Fibroblast of the aortic adventitia (primary cell): ENCODE measurements around the gene RTN1. TPM values are rescaled to one million over a fixed set of nuclear protein-coding genes. Genes with fewer than 3 reads are reported as not detected.

ENCODE experiments used
- DNase-seq: peaks from one replicate; pipeline ENCODE4 v3.0.0-alpha.2; 2010; ENCODE audit warnings: low read depth
- H3K4me3 ChIP-seq: 2 replicates; pipeline ENCODE4 v1.5.1; 2011; ENCODE audit warnings: low read depth, mild to moderate bottlenecking, control low read depth, low read length, moderate library complexity
- total RNA-seq: library from RNA; depleted of rRNA; stranded (reverse); fragments of >200 nt; gene quantifications from 2 replicates; pipeline ENCODE4 v1.2.3, GENCODE V29; 2012; ENCODE audit warnings: low replicate concordance
- TF ChIP-seq, protein P1 (sequence below): IDR thresholded peaks from 2 replicates; pipeline ENCODE4 v1.5.1; 2011; ENCODE audit warnings: mild to moderate bottlenecking, low read length, control low read depth, inconsistent platforms; ENCODE audit not compliant: insufficient read depth

The RTN1 gene
- total RNA-seq, 1 donor, result 0.27 TPM

DNA sequence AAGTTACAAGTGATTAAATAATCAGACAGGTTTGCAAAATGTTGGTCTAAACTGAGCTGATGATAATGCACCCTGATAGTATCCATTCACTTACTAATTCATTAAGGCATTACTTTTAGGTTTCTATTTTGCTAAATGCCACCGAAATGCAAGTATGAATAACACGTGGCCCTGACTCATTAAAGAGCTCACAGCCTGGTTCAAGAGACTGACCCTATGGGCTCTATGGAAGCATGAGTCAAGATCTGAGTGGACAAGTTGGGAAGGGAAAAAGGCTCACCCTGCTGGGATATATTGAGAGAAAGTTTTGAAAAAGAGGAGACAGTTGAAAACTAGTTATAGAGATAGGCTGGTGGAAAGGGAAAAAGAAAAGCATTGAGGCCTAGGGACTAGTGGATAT, 34.6 kb upstream of the RTN1 start:
- DNase-seq, result peak; percentile 11
- TF ChIP-seq, protein P1, sequence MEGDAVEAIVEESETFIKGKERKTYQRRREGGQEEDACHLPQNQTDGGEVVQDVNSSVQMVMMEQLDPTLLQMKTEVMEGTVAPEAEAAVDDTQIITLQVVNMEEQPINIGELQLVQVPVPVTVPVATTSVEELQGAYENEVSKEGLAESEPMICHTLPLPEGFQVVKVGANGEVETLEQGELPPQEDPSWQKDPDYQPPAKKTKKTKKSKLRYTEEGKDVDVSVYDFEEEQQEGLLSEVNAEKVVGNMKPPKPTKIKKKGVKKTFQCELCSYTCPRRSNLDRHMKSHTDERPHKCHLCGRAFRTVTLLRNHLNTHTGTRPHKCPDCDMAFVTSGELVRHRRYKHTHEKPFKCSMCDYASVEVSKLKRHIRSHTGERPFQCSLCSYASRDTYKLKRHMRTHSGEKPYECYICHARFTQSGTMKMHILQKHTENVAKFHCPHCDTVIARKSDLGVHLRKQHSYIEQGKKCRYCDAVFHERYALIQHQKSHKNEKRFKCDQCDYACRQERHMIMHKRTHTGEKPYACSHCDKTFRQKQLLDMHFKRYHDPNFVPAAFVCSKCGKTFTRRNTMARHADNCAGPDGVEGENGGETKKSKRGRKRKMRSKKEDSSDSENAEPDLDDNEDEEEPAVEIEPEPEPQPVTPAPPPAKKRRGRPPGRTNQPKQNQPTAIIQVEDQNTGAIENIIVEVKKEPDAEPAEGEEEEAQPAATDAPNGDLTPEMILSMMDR, result no peak
- no peak overlapping the region for H3K4me3 ChIP-seq

DNA sequence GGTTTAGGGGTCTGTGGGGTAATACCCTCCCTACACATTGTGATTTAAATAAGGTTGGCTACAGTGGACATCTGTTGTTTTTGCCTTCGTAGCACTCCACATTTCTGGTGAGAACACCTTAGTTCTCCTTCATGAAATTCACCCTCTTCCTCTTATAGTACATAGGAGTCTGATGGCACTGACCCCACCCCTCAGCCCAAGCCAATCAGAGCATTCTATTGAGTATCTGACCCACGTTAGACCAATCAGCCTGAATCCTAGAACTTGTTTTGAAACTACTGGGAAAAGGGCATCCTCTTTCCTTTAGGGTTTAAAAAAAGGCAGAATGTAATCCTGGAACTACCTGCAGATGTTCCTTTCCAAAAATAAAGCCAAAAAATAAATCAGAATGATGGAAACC, 33.6 kb upstream of the RTN1 start:
- no peak overlapping the region for H3K4me3 ChIP-seq
- no peak for DNase-seq
- TF ChIP-seq, protein P1, result no peak

DNA sequence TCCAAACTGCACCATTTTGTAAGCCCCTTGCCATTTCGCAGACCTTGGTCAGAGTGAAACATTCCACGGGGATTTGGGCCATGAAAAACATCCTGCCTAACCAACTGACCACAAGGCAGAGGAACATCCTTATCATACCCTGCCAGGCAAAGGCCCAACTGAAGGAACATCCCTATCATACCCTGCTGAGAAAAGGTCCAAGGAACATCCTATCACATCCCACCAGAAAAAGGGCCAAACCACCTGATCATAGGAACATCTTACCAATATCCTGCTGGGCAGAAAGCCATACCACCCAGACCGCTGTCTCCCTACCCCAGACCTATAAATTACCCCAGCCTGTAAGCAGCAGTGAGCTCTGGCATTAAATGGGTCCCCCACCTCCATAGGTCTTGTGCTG, 30.0 kb upstream of the RTN1 start:
- no peak for DNase-seq
- no peak overlapping the region for H3K4me3 ChIP-seq
- TF ChIP-seq, protein P1, result no peak

DNA sequence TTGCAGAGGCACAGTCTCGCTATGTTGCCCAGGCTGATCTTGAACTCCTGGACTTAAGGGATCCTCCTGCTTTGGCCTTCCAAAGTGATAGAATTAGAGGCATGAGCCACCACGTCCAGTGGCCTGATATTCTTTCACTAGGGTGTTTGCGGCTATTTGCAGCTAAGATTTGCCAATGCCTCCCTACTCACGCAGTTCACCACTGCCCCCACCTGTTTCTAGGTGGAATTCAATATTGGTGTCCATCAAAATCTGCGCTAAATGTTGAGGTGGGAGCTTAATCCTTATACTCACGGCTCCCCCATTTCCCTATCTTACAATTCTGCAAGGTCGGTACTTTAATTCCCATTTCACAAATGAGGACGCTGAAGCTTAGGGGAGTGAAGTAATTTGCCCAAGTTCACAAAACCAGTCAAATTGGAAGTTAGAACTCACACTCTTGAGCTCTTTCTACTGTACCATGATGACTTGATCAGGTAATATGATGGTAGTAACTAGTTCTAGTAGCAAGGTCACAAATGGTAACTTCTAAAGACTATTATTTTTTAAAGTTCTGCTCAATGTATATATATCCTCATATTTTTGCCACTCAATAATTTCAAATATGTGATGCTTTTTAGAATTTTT, 27.3 kb upstream of the RTN1 start:
- peak; percentile 51 for DNase-seq
- TF ChIP-seq, protein P1, result peak; percentile 59
- H3K4me3 ChIP-seq, result no peak overlapping the region

DNA sequence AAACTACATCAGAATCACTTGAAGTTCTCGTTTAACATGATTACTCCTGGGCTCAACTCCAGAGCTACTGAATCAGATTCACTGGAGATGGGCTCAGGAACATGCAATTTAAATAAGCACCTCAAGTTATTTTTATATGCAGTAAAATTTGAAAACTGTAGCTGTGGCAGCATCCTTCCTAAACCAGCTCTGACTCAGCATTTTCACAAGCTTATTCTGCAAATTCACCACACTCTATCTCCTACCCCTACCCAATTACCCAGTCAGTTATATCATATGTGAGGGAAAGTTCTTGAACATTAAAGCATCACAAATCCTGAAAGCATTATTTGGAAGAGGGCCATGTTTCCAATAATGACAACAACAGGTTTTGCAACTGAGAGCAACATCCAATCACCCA, 25.1 kb upstream of the RTN1 start:
- H3K4me3 ChIP-seq, result no peak overlapping the region
- DNase-seq, result no peak
- TF ChIP-seq, protein P1, result no peak

DNA sequence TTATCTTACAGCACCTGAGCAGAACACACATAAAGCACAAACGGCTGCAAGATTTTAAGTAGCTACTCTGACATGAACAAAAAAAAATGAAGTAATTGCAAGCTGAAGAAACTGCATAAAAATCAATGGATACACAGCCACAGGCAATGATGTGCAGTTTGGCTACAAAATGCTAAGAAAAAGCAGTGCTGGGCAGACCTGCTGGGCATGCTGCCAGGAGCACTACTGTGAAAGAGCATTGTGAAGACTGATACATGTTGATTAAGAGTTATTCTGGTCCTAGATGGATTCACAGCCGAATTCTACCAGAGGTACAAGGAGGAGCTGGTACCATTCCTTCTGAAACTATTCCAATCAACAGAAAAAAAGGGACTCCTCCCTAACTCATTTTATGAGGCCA, 20.1 kb upstream of the RTN1 start:
- H3K4me3 ChIP-seq, result no peak overlapping the region
- TF ChIP-seq, protein P1, result no peak
- DNase-seq, result no peak

DNA sequence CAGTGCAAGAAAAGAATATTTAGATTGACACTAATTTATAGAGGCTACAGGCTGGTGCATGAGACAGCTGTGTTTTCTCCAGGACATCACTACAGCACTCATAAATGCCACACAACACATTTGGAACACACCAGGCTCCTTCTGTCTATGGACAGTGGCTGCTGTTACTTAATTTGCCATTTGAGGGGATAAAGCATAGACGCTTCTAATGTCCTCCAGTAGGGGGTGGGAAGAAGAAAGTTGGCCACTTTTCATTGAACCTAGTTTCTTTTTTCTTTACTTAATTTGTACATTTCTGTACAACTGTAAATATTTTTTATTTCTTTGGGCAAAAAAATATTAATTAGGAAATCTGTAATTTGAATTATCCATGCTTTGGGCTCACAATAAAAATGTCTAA, 12.4 kb upstream of the RTN1 start:
- DNase-seq, result no peak
- TF ChIP-seq, protein P1, result peak; percentile 41
- no peak overlapping the region for H3K4me3 ChIP-seq
